Measurements from ENCODE around the gene SPOUT1.

The SPOUT1 gene

GRCh38 chr9:128828719-128829452, 708 bp downstream of the SPOUT1 start:
- TF ChIP-seq TAF1 (IDR thresholded peaks at IDR 0.05; ENCODE audit: borderline replicate concordance, low read depth, low read length) (no peak), POLR2A (IDR thresholded peaks at IDR 0.05; ENCODE audit: low read depth, low read length) (no peak), POLR2AphosphoS5 (IDR thresholded peaks at IDR 0.05; ENCODE audit: low read depth, low read length) (no peak)
- DNase-seq (ENCODE audit: insufficient read length): peak; percentile 35
- no peak for FAIRE-seq

DNA sequence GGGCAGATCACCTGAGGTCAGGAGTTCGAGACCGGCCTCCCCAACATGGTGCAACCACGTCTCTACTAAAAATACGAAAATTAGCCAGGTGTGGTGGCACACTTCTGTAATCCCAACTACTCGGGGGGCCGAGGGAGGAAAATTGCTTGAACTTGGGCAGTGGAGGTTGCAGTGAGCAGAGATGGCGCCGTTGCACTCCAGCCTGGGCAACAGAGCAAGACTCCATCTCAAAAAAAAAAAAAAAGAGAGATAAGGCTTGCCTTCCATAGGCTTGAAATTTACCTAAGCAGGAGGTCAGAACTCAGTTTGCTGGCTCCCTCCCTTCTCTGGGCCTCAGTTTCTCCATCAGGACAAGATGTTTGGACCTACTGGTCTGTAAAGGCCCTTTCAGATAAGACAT, 1.3 kb downstream of the SPOUT1 start:
- FAIRE-seq (no peak), DNase-seq (ENCODE audit: insufficient read length) (no peak)
- TF ChIP-seq POLR2AphosphoS5 (IDR thresholded peaks at IDR 0.05; ENCODE audit: low read depth, low read length) (no peak), POLR2A (IDR thresholded peaks at IDR 0.05; ENCODE audit: low read depth, low read length) (no peak), TAF1 (IDR thresholded peaks at IDR 0.05; ENCODE audit: borderline replicate concordance, low read depth, low read length) (no peak)

GRCh38 chr9:128825923-128826700, 3.5 kb downstream of the SPOUT1 start:
- FAIRE-seq (no peak), DNase-seq (ENCODE audit: insufficient read length) (no peak)
- TF ChIP-seq TAF1 (IDR thresholded peaks at IDR 0.05; ENCODE audit: borderline replicate concordance, low read depth, low read length): no peak
- no peak for TF ChIP-seq POLR2A (IDR thresholded peaks at IDR 0.05; ENCODE audit: low read depth, low read length)
- no peak for TF ChIP-seq POLR2AphosphoS5 (IDR thresholded peaks at IDR 0.05; ENCODE audit: low read depth, low read length)

DNA sequence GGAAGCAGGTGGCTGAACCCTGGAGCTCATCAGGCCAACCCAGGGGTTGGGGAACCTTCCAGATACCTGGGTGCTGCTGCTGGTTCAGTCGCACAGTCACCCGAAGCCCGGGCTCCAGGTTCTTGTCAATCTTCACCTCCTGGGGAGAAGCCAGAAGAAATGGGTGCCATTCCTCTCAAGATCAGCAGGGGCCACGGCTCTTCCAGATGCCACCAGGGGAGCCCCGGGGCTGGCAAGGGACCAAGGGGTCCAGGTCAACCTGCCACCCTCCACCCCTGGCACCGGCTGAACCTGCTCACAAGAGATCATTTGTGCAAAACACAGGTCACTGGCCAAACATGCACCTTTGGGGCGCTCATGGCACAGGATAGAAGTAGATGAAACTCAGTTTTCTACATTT, 4.7 kb downstream of the SPOUT1 start:
- FAIRE-seq (no peak), DNase-seq (ENCODE audit: insufficient read length) (no peak)
- TF ChIP-seq TAF1 (IDR thresholded peaks at IDR 0.05; ENCODE audit: borderline replicate concordance, low read depth, low read length): no peak
- TF ChIP-seq POLR2AphosphoS5 (IDR thresholded peaks at IDR 0.05; ENCODE audit: low read depth, low read length): no peak

DNA sequence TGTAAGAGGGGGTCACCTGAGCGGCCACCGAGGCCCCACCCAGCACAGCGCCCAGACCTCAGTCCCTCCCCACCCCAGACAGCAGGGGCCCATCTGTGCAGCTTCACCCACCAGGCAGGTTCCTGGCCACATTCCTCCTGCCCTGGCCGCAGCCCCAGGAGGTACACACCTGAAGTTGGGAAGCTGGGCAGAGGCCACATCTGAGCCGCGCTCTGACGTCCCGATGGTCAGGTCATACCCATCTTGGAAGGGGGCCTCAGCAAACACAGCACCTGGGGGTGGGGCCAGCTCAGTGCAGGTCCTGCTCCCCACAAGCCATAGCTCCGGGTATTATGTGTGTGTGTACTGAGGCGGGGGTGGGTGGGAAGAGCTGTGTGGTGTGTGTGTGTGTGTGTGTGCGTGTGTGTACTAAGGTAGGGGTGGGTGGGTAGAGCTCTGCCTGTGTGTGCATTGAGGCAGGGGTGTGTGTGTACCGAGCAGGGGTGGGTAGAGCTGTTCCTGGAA, 5.6 kb downstream of the SPOUT1 start:
- no peak for FAIRE-seq
- TF ChIP-seq POLR2AphosphoS5 (IDR thresholded peaks at IDR 0.05; ENCODE audit: low read depth, low read length) (no peak), TAF1 (IDR thresholded peaks at IDR 0.05; ENCODE audit: borderline replicate concordance, low read depth, low read length) (no peak), POLR2A (IDR thresholded peaks at IDR 0.05; ENCODE audit: low read depth, low read length) (no peak)
- no peak for DNase-seq (ENCODE audit: insufficient read length)

DNA sequence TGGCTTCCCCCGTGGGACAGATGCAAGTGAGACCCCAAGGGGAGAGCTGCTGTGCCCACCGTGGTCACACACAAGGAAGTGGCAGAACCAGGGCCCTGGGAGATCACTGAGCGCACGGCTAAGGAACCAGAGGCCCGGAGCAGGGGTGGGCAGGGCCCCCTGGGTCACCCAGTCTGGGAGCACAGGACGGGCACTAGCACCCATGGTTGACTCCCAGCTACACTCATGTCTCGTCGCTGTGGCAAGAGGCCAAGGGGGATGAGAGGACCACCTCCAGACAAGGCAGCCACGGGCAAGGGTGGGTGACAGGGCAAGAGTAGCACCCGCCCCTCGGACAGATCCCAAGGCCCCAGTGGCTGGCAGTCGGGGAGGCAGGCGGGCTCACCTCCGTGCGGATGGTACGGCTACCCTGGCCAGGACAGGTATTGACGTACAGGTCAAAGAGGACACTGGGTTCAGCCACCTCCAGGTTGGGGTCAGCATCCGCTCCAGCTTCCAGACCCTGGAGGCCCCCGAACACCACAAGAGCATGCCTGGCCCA, 6.2 kb downstream of the SPOUT1 start:
- TF ChIP-seq POLR2A (IDR thresholded peaks at IDR 0.05; ENCODE audit: low read depth, low read length) (no peak), POLR2AphosphoS5 (IDR thresholded peaks at IDR 0.05; ENCODE audit: low read depth, low read length) (no peak), TAF1 (IDR thresholded peaks at IDR 0.05; ENCODE audit: borderline replicate concordance, low read depth, low read length) (no peak)
- FAIRE-seq (no peak), DNase-seq (ENCODE audit: insufficient read length) (no peak)

DNA sequence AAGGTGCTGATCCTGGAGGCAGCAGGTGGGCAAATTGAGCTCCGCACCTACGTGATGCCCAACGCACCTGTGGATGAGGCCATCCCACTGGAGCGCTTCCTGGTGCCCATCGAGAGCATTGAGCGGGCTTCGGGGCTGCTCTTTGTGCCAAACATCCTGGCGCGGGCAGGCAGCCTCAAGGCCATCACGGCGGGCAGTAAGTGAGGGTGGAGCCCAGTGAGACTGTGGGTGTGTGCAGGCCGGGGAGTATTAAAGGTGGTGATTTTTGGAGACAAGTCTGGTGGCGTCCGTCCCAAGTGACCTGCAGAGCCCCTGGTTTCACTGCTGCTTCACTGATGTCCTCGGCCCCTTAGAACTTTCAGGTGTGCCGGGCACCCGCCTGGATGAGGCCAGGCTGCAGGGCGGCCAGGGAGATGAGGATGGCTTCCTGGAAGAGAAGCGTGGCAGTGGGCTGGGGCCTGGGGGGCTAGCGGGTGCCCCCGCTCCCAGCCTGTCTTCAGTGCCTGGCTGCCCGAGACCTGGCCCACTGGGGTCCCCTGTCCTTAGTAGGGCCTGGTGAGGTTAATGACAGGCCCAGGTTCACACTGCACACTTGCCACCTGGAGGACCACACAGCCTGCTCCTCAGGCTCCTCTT, 7.1 kb downstream of the SPOUT1 start:
- FAIRE-seq (no peak), DNase-seq (ENCODE audit: insufficient read length) (no peak)
- TF ChIP-seq TAF1 (IDR thresholded peaks at IDR 0.05; ENCODE audit: borderline replicate concordance, low read depth, low read length) (no peak), POLR2A (IDR thresholded peaks at IDR 0.05; ENCODE audit: low read depth, low read length) (no peak), POLR2AphosphoS5 (IDR thresholded peaks at IDR 0.05; ENCODE audit: low read depth, low read length) (no peak)

- DNase-seq (ENCODE audit: insufficient read length): no peak
- TF ChIP-seq POLR2AphosphoS5 (IDR thresholded peaks at IDR 0.05; ENCODE audit: low read depth, low read length) (no peak; the same call in 1 of the 2 replicates), TAF1 (IDR thresholded peaks at IDR 0.05; ENCODE audit: borderline replicate concordance, low read depth, low read length) (no peak), POLR2A (IDR thresholded peaks at IDR 0.05; ENCODE audit: low read depth, low read length) (no peak)
- FAIRE-seq: no peak
These were observed 7.8 kb downstream of the SPOUT1 start for GRCh38 chr9:128821584-128822406.

DNA sequence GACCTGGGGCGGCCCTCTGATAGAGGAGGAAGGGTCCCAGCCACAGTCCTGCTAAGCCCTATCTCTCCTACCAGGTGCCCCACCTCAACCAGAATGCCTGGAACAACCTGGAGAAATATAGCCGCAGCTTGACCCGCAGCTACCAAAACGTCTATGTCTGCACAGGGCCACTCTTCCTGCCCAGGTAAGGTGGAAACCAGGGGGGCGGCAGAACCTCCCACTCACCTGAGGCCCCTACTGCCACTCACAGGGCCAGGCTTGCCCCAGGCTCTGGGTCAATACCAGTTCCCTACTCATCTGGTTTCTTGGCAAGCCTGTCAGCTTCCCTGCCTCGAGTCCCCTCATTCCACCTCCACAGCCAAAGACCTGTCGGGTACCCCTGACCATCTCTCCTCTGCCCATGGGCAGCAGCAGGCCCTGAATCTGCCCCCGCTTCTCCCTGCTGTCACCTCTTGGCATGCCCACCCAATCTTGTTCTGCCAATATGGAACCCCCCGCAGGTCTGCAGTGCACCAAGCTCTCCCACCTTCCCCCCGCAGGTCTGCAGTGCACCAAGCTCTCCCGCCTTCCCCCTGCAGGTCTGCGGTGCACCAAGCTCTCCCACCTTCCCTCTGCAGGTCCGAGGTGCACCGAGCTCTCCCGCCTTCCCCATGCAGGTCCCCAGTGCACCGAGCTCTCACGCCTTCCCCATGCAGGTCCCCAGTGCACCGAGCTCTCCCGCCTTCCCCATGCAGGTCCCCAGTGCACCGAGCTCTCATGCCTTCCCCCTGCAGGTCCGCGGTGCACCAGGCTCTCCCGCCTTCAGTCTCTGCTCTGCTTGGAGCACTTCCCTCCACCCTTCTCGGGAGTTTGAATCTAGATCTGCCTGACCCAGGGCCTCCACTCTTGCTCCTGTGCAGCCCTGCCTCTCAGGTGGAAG, 8.7 kb downstream of the SPOUT1 start:
- FAIRE-seq: no peak
- TF ChIP-seq POLR2A (IDR thresholded peaks at IDR 0.05; ENCODE audit: low read depth, low read length) (peak; percentile 51; the same call in 1 of the 2 replicates), TAF1 (IDR thresholded peaks at IDR 0.05; ENCODE audit: borderline replicate concordance, low read depth, low read length) (no peak), POLR2AphosphoS5 (IDR thresholded peaks at IDR 0.05; ENCODE audit: low read depth, low read length) (peak; percentile 70)
- DNase-seq (ENCODE audit: insufficient read length): no peak
